T-helper 1 cell treated with Interleukin-12 subunit alpha and Interleukin-12 subunit beta and Interleukin-4 antibody, amounts not matched to agents 30 μg/mL and 1 μg/mL, for 36 hours (primary cell): ENCODE results near the gene PTOV1.
"Not testable (repeated sequence)": the region's sequence is repeated elsewhere in the genome, so short reads cannot be mapped to it uniquely, and the experiment has no call there.

Source experiments
- H3K27ac Mint-ChIP-seq: one replicate; pipeline ENCODE4 v1.8.0; 2021; ENCODE audit warnings: mild to moderate bottlenecking, mixed read lengths
- H3K27me3 Mint-ChIP-seq: one replicate; pipeline ENCODE4 v1.8.0; 2021; ENCODE audit warnings: low read depth, mixed read lengths
- H3K36me3 Mint-ChIP-seq: one replicate; pipeline ENCODE4 v1.8.0; 2021; ENCODE audit warnings: low read depth, mixed read lengths
- H3K4me1 Mint-ChIP-seq: one replicate; pipeline ENCODE4 v1.8.0; 2021; ENCODE audit warnings: low read depth, mixed read lengths
- H3K4me3 Mint-ChIP-seq: one replicate; pipeline ENCODE4 v1.8.0; 2021; ENCODE audit warnings: mild to moderate bottlenecking, moderate library complexity, mixed read lengths
- H3K9me3 Mint-ChIP-seq: one replicate; pipeline ENCODE4 v1.8.0; 2021; ENCODE audit warnings: mixed read lengths

Gene PTOV1

DNA sequence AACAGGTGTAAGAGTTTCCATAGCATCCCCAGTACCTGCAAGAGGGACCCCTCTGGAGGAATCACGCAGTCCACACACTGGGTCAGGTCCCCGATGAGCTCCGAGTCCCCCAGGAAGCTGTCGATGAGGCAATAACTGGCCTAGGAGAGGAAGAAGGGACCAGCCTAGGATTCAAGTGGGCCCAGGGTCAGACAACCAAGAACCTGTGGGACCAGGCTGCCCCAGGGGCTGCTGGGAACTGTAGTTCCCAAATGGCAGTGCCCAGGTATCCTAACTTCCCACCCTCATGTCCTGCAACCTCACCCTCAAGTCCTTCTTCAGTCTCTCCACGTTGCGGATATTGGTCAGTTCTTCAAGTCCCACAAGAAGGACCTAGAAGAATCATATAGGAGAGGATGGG is 39.6 kb upstream of the PTOV1 start:
- H3K4me1 Mint-ChIP-seq: peaks cover 26% of the 10 kb centered on the region

DNA sequence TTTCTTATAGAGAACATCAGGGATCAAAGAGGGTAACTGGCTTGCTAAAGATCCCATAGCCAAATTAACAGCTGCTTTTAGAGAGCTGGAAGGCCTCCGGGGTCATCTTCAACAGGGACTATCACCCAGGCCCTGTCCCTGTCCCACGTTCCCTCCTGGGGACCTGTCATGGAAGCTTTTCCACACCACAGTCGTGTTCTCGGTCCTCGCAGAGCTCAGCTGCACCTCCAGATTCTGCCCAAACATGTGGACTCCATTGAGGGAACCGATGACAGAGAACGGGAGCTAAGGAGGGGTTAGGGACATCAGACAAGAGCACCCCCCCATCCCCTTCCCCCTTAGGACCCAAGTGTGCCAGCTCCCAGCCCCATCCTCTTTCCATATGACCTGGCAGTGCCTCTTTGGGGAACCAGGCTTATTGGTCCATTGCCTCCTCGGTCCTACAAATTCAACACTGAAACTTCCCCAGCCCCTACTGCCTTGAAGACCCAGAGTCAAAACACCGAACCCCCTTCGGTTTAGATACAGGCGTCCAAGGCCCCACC is 38.4 kb upstream of the PTOV1 start:
- H3K36me3 Mint-ChIP-seq: no peaks in the 10 kb centered on the region
- peaks cover 30% of the 10 kb centered on the region for H3K4me1 Mint-ChIP-seq
- no peaks in the 10 kb centered on the region for H3K9me3 Mint-ChIP-seq
- H3K4me3 Mint-ChIP-seq: peak overlapping the region; percentile 82
- H3K27me3 Mint-ChIP-seq: no peaks in the 10 kb centered on the region
- H3K27ac Mint-ChIP-seq: peak overlapping the region; percentile 95

More for the DNA sequence above, 39.6 kb upstream of the PTOV1 start:
- no peaks in the 10 kb centered on the region for H3K9me3 Mint-ChIP-seq
- peaks cover 2% of the 10 kb centered on the region for H3K36me3 Mint-ChIP-seq
- peak overlapping the region; percentile 25 for H3K4me3 Mint-ChIP-seq
- H3K27ac Mint-ChIP-seq: no peak overlapping the region
- no peaks in the 10 kb centered on the region for H3K27me3 Mint-ChIP-seq

- Mint-ChIP-seq H3K27me3 (no peaks in the 10 kb centered on the region), H3K9me3 (no peaks in the 10 kb centered on the region), H3K4me3 (peak within 1 kb of the TSS; percentile 82), H3K36me3 (no peaks in the 10 kb centered on the region), H3K4me1 (peaks cover 28% of the 10 kb centered on the region), H3K27ac (peak within 1 kb of the TSS; percentile 95)
Measured at GRCh38 chr19:49812997-49813861, 37.7 kb upstream of the PTOV1 start, which contains the start of gene FUZ. Gene FUZ, minus strand, starts transcription at chr19:49813292. Its CDS starts 186 bp downstream, at chr19:49813106.

DNA sequence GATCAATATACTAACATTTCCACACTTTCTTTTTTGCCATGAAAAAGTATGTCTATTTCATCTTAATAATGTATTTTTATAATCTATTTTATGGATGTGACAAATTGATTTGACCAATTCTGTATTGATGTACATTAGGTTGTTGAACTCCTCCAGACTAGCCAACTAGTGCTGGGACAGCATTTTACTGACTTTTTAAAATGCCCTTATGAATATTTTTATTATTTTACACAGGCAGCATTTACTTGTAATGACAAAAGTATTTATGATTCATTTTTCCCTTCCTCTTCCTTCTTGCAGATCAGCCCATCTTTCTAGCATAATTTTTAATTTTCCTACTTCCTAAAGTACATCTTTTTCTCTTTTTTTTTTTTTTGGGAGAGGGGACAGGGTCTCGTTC is 36.9 kb upstream of the PTOV1 start:
- Mint-ChIP-seq H3K27ac (peak overlapping the region; percentile 95), H3K27me3 (no peaks in the 10 kb centered on the region), H3K36me3 (no peaks in the 10 kb centered on the region), H3K9me3 (no peaks in the 10 kb centered on the region), H3K4me1 (peaks cover 27% of the 10 kb centered on the region), H3K4me3 (peak overlapping the region; percentile 51)

DNA sequence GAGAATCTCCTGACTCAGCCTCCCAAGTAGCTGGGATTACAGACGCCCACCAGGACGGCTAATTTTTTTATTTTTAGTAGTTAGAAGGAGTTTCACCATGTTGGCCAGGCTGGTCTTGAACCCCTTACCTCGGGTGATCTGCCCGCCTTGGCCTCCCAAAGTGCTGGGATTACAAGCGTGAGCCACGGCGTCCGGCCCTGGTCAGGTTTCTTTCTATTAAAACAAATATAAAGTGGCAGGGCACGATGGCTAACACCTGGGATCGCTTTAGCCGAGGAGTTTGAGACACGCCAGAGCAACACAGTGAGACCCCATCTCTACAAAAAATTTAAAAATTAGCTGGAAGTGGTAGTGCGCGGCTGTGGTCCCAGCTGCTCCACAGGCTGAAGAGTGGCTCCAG is 34.4 kb upstream of the PTOV1 start:
- peak overlapping the region; percentile 28 for H3K4me3 Mint-ChIP-seq

GRCh38 chr19:49817964-49818648 is 32.9 kb upstream of the PTOV1 start, which contains the start of gene MED25:
Gene MED25, plus strand, starts transcription at chr19:49818289. Its CDS starts 53 bp downstream, at chr19:49818342.
- Mint-ChIP-seq H3K27ac (peak within 1 kb of the TSS; percentile 94), H3K4me3 (peak within 1 kb of the TSS; percentile 91), H3K27me3 (no peaks in the 10 kb centered on the region), H3K4me1 (peaks cover 25% of the 10 kb centered on the region), H3K9me3 (no peaks in the 10 kb centered on the region), H3K36me3 (peaks cover 5% of the 10 kb centered on the region)

More for the DNA sequence above, 34.4 kb upstream of the PTOV1 start:
- no peaks in the 10 kb centered on the region for H3K9me3 Mint-ChIP-seq
- no peaks in the 10 kb centered on the region for H3K27me3 Mint-ChIP-seq
- H3K27ac Mint-ChIP-seq: no peak overlapping the region
- H3K4me1 Mint-ChIP-seq: peaks cover 31% of the 10 kb centered on the region
- peaks cover 5% of the 10 kb centered on the region for H3K36me3 Mint-ChIP-seq

- Mint-ChIP-seq H3K27ac (peak overlapping the region; percentile 94), H3K9me3 (no peaks in the 10 kb centered on the region), H3K36me3 (peaks cover 5% of the 10 kb centered on the region), H3K4me3 (peak overlapping the region; percentile 91), H3K4me1 (peaks cover 20% of the 10 kb centered on the region), H3K27me3 (no peaks in the 10 kb centered on the region)
Measured at GRCh38 chr19:49818649-49819370, 32.1 kb upstream of the PTOV1 start.

DNA sequence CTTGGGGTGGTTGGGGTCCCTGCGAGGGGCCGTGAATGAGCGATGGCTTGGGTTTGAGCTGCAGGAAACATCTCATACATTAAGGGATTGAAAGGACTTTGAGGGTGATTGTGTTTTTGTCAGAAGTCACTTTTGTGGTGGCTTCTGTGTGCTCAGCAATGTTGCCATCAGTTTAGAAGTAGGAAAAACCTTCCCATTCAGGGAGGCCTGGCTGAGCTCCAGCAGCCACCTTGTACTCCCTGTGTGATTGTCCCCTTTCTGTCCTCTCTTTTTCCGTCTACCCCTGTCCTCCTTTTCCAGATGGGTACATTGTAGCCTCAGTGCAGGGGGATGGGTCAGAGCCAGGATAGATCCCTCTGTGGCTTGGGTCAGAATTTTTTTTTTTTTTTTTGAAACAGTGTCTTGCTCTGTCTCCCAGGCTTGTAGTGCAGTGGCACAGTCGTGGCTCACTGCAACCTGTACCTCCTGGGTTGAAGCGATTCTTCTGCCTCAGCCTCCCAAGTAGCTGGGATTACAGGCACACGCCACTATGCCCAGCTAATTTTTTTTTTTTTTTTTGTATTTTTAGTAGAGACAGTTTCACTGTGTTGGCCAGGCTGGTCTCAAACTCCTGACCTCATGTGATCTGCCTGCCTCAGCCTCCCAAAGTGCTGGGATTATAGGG is 31.4 kb upstream of the PTOV1 start:
- not testable (repeated sequence) for H3K9me3 Mint-ChIP-seq, H3K27me3 Mint-ChIP-seq, H3K36me3 Mint-ChIP-seq
- Mint-ChIP-seq H3K4me1 (peaks cover 19% of the 10 kb centered on the region), H3K4me3 (peak overlapping the region; percentile 91), H3K27ac (peak overlapping the region; percentile 94)

GRCh38 chr19:49820125-49820524 is 30.8 kb upstream of the PTOV1 start:
- Mint-ChIP-seq H3K9me3 (no peaks in the 10 kb centered on the region), H3K27me3 (no peaks in the 10 kb centered on the region), H3K4me1 (peaks cover 17% of the 10 kb centered on the region), H3K36me3 (peaks cover 5% of the 10 kb centered on the region), H3K27ac (no peak overlapping the region), H3K4me3 (no peak overlapping the region)

- Mint-ChIP-seq H3K27me3 (no peaks in the 10 kb centered on the region), H3K27ac (no peak overlapping the region), H3K9me3 (no peaks in the 10 kb centered on the region), H3K36me3 (peaks cover 5% of the 10 kb centered on the region), H3K4me3 (no peak overlapping the region), H3K4me1 (peaks cover 11% of the 10 kb centered on the region)
Measured at GRCh38 chr19:49823472-49823871, 27.5 kb upstream of the PTOV1 start.

GRCh38 chr19:49824662-49825061 is 26.3 kb upstream of the PTOV1 start:
- H3K36me3 Mint-ChIP-seq: peaks cover 5% of the 10 kb centered on the region
- H3K27ac Mint-ChIP-seq: no peak overlapping the region
- H3K9me3 Mint-ChIP-seq: no peaks in the 10 kb centered on the region
- H3K4me3 Mint-ChIP-seq: no peak overlapping the region
- peaks cover 3% of the 10 kb centered on the region for H3K4me1 Mint-ChIP-seq
- H3K27me3 Mint-ChIP-seq: no peaks in the 10 kb centered on the region

DNA sequence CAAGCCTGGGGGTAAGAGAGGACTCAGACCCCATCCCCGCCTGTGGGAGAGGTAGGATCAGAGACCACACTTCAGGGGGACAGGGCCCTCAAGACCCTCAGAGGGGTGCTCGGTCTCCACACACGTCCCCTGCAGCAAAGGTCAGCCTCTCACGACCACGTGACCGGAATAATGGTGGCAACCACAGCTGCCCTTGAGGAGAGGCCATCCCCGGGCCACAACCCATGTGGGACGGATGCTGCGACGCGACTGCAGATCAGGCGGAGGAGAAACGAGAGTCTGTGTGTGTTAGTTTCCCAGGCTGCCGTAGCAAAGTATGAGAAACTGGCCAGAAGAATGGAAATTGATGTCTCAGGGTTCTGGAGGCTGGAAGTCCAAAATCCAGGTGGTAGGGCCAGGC is 23.9 kb upstream of the PTOV1 start:
- Mint-ChIP-seq H3K4me1 (no peaks in the 10 kb centered on the region), H3K27ac (no peak overlapping the region), H3K27me3 (no peaks in the 10 kb centered on the region), H3K4me3 (no peak overlapping the region), H3K9me3 (no peaks in the 10 kb centered on the region), H3K36me3 (no peaks in the 10 kb centered on the region)

DNA sequence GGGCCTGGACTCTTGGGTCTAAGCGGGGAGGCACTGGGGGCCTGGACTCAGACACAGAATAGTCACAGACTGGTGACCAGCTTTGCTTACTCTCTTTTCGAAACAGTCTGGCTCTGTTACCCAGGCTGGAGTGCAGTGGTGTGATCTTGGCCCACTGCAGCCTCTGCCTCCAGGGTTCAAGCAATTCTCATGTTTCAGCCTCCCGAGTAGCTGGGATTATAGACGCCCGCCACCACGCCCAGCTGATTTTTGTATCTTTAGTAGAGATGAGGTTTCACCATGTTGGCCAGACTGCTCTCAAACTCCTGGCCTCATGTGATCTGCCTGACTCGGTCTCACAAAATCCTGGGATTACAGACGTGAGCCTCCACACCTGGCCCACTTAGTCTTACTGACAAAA is 21.8 kb upstream of the PTOV1 start:
- Mint-ChIP-seq H3K27ac (no peak overlapping the region), H3K4me1 (no peaks in the 10 kb centered on the region), H3K36me3 (peaks cover 11% of the 10 kb centered on the region)

DNA sequence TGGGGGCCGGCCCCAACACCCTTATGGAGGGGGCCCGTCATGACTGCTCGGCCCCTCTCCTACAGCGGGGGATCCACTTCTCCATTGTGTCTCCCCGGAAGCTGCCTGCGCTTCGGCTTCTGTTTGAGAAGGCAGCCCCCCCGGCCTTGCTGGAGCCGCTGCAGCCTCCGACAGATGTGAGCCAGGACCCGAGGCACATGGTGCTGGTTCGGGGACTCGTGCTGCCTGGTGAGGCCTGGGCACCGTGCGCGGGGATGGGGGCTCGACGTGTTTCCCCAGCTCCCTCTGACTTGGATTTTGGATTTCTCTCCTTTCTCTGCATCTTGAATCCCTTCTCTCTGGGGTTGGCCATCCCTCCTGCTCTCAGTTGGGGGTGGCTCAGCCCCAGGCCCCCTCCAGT is 21.2 kb upstream of the PTOV1 start:
- H3K4me1 Mint-ChIP-seq: no peaks in the 10 kb centered on the region
- no peak overlapping the region for H3K27ac Mint-ChIP-seq
- H3K4me3 Mint-ChIP-seq: no peak overlapping the region
- H3K36me3 Mint-ChIP-seq: peaks cover 13% of the 10 kb centered on the region
- H3K9me3 Mint-ChIP-seq: no peaks in the 10 kb centered on the region
- no peaks in the 10 kb centered on the region for H3K27me3 Mint-ChIP-seq

More for the DNA sequence above, 21.8 kb upstream of the PTOV1 start:
- Mint-ChIP-seq H3K9me3 (no peaks in the 10 kb centered on the region), H3K4me3 (no peak overlapping the region), H3K27me3 (no peaks in the 10 kb centered on the region)
